GM12875 (cell line): ENCODE results near the gene NOP14.

ENCODE experiments used
- H3K4me3 ChIP-seq: one replicate; pipeline ENCODE4 v1.5.1; 2011; ENCODE audit warnings: low read depth, low read length, control low read depth
- CTCF ChIP-seq: IDR thresholded peaks from 2 replicates; pipeline ENCODE4 v1.5.1; 2011; ENCODE audit warnings: low read depth, mild to moderate bottlenecking, control low read depth, inconsistent platforms, low read length, moderate library complexity, borderline replicate concordance; ENCODE audit not compliant: insufficient read depth

NOP14 gene

GRCh38 chr4:2936773-2937145 lies 26.4 kb downstream of the NOP14 start:
- no peak overlapping the region for H3K4me3 ChIP-seq
- no peak for TF ChIP-seq CTCF

GRCh38 chr4:2935762-2936743 lies 27.2 kb downstream of the NOP14 start:
- TF ChIP-seq CTCF: no peak
- peak overlapping the region; percentile 99 for H3K4me3 ChIP-seq

GRCh38 chr4:2934813-2935761 lies 28.1 kb downstream of the NOP14 start:
- no peak for TF ChIP-seq CTCF
- peak overlapping the region; percentile 99 for H3K4me3 ChIP-seq

- no peak for TF ChIP-seq CTCF
- H3K4me3 ChIP-seq: peak overlapping the region; percentile 99
These were observed 29.0 kb downstream of the NOP14 start for GRCh38 chr4:2934077-2934812.

- TF ChIP-seq CTCF: no peak
- peak overlapping the region; percentile 74 for H3K4me3 ChIP-seq
These were observed 29.6 kb downstream of the NOP14 start for GRCh38 chr4:2933566-2934076.

- no peak for TF ChIP-seq CTCF
- peak overlapping the region; percentile 74 for H3K4me3 ChIP-seq
These were observed 30.1 kb downstream of the NOP14 start for GRCh38 chr4:2932951-2933565.
